ENCODE measurements around the gene MRPL34. TPM values are rescaled to one million over a fixed set of nuclear protein-coding genes. Genes with fewer than 3 reads are reported as not detected.

The MRPL34 gene
- total and polyA plus RNA-seq, 9 of the 15 experiments (the other 6 are each of a cell fraction or from before 2014, with no cell fraction given) = 11.5 to 256 (median 72.5) TPM

DNA sequence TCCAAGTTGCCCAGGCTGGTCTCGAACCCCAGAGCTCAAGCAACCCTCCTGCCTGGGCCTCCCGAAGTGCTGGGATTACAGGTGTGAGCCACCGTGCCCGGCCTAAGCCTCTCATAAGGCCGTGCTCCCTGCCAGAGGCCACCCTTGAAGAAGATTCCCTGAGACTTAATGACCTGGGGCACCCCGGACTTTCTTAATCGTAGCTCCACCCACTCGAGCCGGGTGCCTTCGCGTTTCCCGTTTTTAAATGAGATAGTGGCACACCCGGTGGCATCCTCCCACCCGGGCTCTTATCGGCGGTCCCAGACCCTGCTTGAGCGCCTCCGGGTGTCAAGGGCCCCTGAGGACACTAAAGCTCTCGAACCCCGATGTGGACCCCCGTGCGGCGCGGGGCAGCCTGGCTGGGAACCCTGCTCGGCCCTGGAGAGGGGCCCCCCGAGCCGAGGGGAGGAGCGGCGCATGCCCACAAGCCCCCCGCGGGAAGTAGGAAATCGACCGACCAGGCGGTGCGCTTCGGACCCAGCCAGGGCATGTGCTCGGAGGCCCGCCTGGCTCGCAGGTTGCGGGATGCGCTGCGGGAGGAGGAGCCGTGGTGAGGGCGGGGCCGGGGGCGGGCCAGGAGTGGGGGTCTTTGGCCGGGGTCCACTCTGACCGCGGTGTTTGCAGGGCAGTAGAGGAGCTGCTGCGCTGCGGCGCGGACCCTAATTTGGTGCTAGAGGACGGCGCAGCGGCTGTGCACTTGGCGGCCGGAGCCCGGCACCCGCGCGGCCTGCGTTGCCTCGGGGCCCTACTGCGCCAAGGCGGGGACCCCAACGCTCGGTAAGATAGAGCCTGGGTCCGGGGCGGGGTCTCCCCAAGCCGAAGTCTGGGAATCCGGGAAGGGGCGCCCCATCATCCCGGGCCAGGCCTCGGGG, 24.0 kb upstream of the MRPL34 start, which contains the start of gene ANKLE1 (continued):
- no peak for TF ChIP-seq SMAD4 (CRISPR knock-in tag; conservative IDR thresholded peaks at IDR 0.05)
- no peak for TF ChIP-seq RBBP5 (IDR thresholded peaks at IDR 0.05; ENCODE audit: borderline replicate concordance, insufficient read depth, low read length, poor library complexity, severe bottlenecking)
- no peak for TF ChIP-seq NFXL1 (CRISPR knock-in tag; IDR thresholded peaks at IDR 0.05)
- TF ChIP-seq ZBTB17 (CRISPR knock-in tag; IDR thresholded peaks at IDR 0.05) = no peak
- no peak for TF ChIP-seq EZH2 (IDR thresholded peaks at IDR 0.05; ENCODE audit: borderline replicate concordance, low read depth, low read length)
- no peak for TF ChIP-seq MCM5 (IDR thresholded peaks at IDR 0.05; ENCODE audit: low read depth)
- TF ChIP-seq LEF1 (IDR thresholded peaks at IDR 0.05) = no peak
- TF ChIP-seq, protein P1, sequence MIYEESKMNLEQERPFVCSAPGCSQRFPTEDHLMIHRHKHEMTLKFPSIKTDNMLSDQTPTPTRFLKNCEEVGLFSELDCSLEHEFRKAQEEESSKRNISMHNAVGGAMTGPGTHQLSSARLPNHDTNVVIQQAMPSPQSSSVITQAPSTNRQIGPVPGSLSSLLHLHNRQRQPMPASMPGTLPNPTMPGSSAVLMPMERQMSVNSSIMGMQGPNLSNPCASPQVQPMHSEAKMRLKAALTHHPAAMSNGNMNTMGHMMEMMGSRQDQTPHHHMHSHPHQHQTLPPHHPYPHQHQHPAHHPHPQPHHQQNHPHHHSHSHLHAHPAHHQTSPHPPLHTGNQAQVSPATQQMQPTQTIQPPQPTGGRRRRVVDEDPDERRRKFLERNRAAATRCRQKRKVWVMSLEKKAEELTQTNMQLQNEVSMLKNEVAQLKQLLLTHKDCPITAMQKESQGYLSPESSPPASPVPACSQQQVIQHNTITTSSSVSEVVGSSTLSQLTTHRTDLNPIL (CRISPR knock-in tag; IDR thresholded peaks at IDR 0.05) = no peak
- no peak for TF ChIP-seq TRIM24 (IDR thresholded peaks at IDR 0.05)
- TF ChIP-seq, protein P2, sequence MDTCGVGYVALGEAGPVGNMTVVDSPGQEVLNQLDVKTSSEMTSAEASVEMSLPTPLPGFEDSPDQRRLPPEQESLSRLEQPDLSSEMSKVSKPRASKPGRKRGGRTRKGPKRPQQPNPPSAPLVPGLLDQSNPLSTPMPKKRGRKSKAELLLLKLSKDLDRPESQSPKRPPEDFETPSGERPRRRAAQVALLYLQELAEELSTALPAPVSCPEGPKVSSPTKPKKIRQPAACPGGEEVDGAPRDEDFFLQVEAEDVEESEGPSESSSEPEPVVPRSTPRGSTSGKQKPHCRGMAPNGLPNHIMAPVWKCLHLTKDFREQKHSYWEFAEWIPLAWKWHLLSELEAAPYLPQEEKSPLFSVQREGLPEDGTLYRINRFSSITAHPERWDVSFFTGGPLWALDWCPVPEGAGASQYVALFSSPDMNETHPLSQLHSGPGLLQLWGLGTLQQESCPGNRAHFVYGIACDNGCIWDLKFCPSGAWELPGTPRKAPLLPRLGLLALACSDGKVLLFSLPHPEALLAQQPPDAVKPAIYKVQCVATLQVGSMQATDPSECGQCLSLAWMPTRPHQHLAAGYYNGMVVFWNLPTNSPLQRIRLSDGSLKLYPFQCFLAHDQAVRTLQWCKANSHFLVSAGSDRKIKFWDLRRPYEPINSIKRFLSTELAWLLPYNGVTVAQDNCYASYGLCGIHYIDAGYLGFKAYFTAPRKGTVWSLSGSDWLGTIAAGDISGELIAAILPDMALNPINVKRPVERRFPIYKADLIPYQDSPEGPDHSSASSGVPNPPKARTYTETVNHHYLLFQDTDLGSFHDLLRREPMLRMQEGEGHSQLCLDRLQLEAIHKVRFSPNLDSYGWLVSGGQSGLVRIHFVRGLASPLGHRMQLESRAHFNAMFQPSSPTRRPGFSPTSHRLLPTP (IDR thresholded peaks at IDR 0.05; ENCODE audit: borderline replicate concordance, extremely low read depth, insufficient read length) = no peak
- no peak for TF ChIP-seq NBN (IDR thresholded peaks at IDR 0.05; ENCODE audit: low read depth)
- TF ChIP-seq ZC3H8 (IDR thresholded peaks at IDR 0.05) = no peak
- no peak for TF ChIP-seq TAF1 (IDR thresholded peaks at IDR 0.05; ENCODE audit: control insufficient read depth, extremely low read depth, insufficient read depth, low read length, severe bottlenecking)
- no peak for TF ChIP-seq TCF7L2 (IDR thresholded peaks at IDR 0.05; ENCODE audit: low read depth, low read length)
- TF ChIP-seq, protein P3, sequence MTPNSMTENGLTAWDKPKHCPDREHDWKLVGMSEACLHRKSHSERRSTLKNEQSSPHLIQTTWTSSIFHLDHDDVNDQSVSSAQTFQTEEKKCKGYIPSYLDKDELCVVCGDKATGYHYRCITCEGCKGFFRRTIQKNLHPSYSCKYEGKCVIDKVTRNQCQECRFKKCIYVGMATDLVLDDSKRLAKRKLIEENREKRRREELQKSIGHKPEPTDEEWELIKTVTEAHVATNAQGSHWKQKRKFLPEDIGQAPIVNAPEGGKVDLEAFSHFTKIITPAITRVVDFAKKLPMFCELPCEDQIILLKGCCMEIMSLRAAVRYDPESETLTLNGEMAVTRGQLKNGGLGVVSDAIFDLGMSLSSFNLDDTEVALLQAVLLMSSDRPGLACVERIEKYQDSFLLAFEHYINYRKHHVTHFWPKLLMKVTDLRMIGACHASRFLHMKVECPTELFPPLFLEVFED (CRISPR knock-in tag; conservative IDR thresholded peaks at IDR 0.05) = no peak
- TF ChIP-seq POLR2H (tag; IDR thresholded peaks at IDR 0.05; ENCODE audit: low read depth) = no peak
- TF ChIP-seq GATA2 (CRISPR knock-in tag; IDR thresholded peaks at IDR 0.05) = no peak
- TF ChIP-seq, protein P4, sequence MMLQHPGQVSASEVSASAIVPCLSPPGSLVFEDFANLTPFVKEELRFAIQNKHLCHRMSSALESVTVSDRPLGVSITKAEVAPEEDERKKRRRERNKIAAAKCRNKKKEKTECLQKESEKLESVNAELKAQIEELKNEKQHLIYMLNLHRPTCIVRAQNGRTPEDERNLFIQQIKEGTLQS (IDR thresholded peaks at IDR 0.05) = no peak
- TF ChIP-seq, protein P4 (CRISPR knock-in tag; conservative IDR thresholded peaks at IDR 0.05) = no peak
- TF ChIP-seq HNRNPUL1 (IDR thresholded peaks at IDR 0.05; ENCODE audit: low read length) = no peak
- no peak for TF ChIP-seq SNIP1 (IDR thresholded peaks at IDR 0.05; ENCODE audit: low read depth)
- peak; percentile 61; the same call in 1 of the 2 replicates for TF ChIP-seq MYC (IDR thresholded peaks at IDR 0.05; ENCODE audit: low read depth, low read length)
- TF ChIP-seq MYC (CRISPR knock-in tag; IDR thresholded peaks at IDR 0.05; ENCODE audit: borderline replicate concordance, low read depth) = no peak

Data from K562 (cell line).